Activated T-cell treated with anti-CD3 and anti-CD28 coated beads, Interleukin-2, amount 50 U/mL, for 4 hours (primary cell): Measurements from ENCODE around the gene PLXNA3. TPM values are rescaled to one million over a fixed set of nuclear protein-coding genes. Genes with fewer than 3 reads are reported as not detected.

ENCODE experiments used
- ATAC-seq, 2 donors: fragments of 200-7000 bp; cut with Tn5 transposase; one replicate each; pipeline ENCODE4 v1.10.0; 2021
- DNase-seq: peaks from one replicate; pipeline ENCODE4 v3.0.0-alpha.2; 2020
- H3K27me3 Mint-ChIP-seq: one replicate; pipeline ENCODE4 v1.8.0; 2021; ENCODE audit warnings: low read depth, mixed read lengths
- H3K36me3 Mint-ChIP-seq: one replicate; pipeline ENCODE4 v1.8.0; 2022; ENCODE audit warnings: mixed read lengths; ENCODE audit not compliant: insufficient read depth
- H3K4me1 Mint-ChIP-seq: one replicate; pipeline ENCODE4 v1.8.0; 2021; ENCODE audit warnings: low read depth, mixed read lengths
- H3K4me3 Mint-ChIP-seq: one replicate; pipeline ENCODE4 v1.8.0; 2021; ENCODE audit warnings: mild to moderate bottlenecking, moderate library complexity, mixed read lengths
- H3K9me3 Mint-ChIP-seq: one replicate; pipeline ENCODE4 v1.8.0; 2021; ENCODE audit warnings: mixed read lengths
- total RNA-seq, 3 donors: library from RNA; stranded (reverse); gene quantifications; one replicate each; pipeline ENCODE4 v1.2.1, GENCODE V29; 2021

PLXNA3 gene
- total RNA-seq = 10 to 100 TPM; 26.6 to 33.8 (median 27.6) TPM

DNA sequence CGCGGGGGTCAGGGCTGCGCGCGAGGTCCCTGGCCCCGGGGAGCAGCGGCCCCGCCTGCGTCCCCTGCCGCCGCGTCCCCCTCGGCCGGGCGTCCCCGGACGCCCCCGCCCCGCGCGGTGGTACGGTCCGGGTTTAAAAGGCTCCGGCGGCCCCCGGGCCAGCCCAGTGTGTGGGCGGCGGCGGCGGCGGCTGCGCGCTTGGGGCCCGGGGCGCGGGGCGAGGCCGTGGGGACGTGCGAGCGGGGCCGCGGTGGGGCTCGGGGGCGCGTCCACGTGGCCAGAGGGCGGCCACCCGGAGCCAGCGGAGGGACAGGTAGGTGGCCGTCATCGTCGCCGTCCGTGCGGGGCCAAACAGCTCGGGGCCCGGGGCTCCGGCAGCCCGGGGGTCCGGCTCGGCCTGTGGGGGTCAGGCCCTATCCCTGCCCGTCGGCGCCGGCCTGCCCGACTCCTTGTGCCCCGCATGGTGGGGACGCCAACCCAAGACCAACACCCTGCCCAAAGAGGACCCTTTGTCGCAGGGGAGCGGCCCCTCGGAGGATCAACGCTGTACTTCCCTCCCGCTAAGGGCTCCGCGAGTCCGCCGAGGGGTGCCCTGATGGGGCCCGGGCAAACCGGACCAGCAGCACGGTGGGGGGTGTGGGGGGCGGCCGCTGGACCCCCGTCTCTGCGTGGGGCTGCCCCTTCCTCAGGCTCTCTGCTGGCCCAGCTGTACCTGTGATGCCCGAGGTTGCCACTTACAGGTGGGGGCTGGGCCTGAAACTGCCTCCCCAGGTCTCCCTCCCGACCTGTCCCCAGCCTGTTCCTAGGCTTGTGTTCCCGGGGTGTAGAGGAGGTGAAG lies at the start of gene PLXNA3:
TSS of gene PLXNA3 (plus strand) at position 166 of the 838 bp plus-strand sequence. CDS start 1,903 bp downstream, outside the sequence.
- Mint-ChIP-seq H3K36me3 (no peaks in the 10 kb centered on the region), H3K9me3 (no peaks in the 10 kb centered on the region), H3K4me1 (peaks cover 10% of the 10 kb centered on the region), H3K27me3 (no peaks in the 10 kb centered on the region), H3K4me3 (peak within 1 kb of the TSS; percentile 92)
- DNase-seq = peak; percentile 61
- peak; percentile 83 to 84 for ATAC-seq

DNA sequence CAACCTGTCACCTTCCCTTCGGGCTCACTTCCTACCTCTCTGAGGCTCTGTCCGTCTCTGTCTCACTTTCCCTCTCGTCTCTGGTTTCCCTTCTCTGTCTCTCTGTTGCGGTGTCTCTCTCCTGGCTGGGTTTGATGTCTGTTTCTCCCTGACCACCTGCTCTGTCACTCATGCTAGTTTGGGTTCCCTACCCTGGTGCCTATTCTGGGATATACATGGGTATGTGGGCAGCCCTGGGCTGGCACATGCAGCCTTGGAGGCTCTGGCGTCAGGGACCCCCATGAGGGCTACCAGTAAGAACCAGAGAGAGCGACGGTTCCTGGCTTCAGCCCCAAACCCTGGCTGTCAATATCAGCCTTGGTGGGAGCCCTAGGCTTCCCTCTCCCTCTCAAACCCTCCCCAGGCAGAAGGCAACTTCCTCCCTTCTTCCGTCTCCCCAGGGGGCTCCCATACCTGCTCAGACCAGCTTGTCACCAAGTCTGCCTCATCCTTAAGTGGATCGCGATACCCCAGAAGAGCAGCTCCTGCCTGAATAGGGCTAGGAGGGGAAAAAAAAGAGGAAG lies 49.3 kb upstream of the PLXNA3 start:
- ATAC-seq (no peak), DNase-seq (no peak)
- H3K4me3 Mint-ChIP-seq = peak overlapping the region; percentile 63
- H3K27me3 Mint-ChIP-seq = no peaks in the 10 kb centered on the region
- no peaks in the 10 kb centered on the region for H3K9me3 Mint-ChIP-seq
- H3K36me3 Mint-ChIP-seq = no peaks in the 10 kb centered on the region
- H3K4me1 Mint-ChIP-seq = peaks cover 16% of the 10 kb centered on the region

DNA sequence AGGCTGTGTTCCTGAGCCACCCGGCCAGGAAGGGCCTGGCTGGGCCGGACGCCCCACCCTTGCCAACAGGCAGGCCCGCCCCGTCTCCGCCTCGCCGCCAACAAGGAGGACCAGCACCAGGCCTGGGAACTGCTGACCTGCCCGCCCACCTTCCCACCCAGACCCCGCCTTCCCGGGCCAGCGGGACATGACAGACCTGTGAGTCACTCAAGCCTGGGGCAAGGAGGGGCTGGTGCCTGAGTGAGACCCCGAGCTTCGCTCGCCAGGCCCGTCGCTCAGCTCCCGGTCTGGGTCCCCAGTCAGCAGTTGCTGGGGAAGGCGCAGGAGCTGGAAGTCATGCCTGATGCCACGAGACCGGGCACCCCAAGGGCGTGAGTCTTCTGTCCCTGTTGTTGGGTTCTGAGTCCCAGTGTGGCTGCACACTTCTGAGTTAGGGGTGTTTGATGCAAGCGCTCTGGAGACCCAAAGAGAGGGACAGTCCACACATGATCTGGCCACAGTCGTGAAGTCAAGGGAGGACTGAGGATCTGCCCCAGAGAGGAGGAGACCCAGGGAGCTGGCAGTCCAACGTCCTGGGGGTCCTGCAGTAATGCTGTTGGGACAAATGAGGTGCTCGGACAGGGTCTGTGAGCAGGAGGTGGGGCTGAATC lies 48.7 kb upstream of the PLXNA3 start, which contains the start of gene DNASE1L1:
TSS of gene DNASE1L1 (minus strand) at position 33 of the 650 bp plus-strand sequence. CDS start 3,686 bp downstream, outside the sequence.
- H3K36me3 Mint-ChIP-seq = no peaks in the 10 kb centered on the region
- DNase-seq = no peak
- H3K27me3 Mint-ChIP-seq = no peaks in the 10 kb centered on the region
- ATAC-seq = no peak
- peak within 1 kb of the TSS; percentile 63 for H3K4me3 Mint-ChIP-seq
- no peaks in the 10 kb centered on the region for H3K9me3 Mint-ChIP-seq
- H3K4me1 Mint-ChIP-seq = peaks cover 16% of the 10 kb centered on the region

DNA sequence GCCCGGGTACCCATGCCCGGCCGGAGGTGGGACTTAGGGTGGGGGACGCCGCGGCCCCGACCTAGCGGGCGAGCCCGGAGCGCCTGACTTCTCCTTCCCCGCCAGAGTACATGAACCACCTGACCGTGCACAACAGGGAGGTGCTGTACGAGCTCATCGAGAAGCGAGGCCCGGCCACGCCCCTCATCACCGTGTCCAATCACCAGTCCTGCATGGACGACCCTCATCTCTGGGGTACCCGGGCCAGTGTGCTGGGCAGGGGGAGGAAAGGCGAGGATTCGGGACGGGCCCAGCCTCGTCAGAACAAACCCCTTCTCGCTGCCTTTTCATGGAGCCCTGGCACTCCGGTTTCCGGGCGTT lies 46.1 kb upstream of the PLXNA3 start:
- ATAC-seq (peak; percentile 77 to 90), DNase-seq (peak; percentile 33)
- Mint-ChIP-seq H3K4me1 (peaks cover 16% of the 10 kb centered on the region), H3K9me3 (no peaks in the 10 kb centered on the region), H3K36me3 (no peaks in the 10 kb centered on the region), H3K4me3 (peak overlapping the region; percentile 79), H3K27me3 (no peaks in the 10 kb centered on the region)

DNA sequence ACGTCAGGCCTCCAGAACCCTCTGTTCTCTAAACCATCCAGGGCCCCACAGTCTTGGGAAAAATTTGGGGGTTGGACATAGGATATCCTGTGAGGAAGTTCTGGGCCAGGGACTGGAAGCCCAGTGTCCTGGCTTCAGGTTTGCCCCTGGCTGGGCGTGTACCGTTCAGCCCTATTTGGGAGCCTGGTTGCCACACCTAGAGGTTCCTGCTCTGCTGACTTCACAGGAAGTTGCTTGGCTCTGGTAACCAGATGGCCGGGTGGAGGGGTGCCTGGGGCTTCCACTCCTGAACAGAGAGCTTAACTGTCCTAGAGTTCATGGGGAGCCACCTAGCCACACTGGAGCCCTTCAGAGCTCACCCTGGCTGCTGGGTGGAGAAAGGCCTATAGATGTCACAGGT lies 45.6 kb upstream of the PLXNA3 start:
- ATAC-seq (peak; percentile 19 to 29), DNase-seq (no peak)
- Mint-ChIP-seq H3K9me3 (no peaks in the 10 kb centered on the region), H3K4me1 (peaks cover 16% of the 10 kb centered on the region), H3K36me3 (no peaks in the 10 kb centered on the region), H3K27me3 (no peaks in the 10 kb centered on the region), H3K4me3 (peak overlapping the region; percentile 79)

DNA sequence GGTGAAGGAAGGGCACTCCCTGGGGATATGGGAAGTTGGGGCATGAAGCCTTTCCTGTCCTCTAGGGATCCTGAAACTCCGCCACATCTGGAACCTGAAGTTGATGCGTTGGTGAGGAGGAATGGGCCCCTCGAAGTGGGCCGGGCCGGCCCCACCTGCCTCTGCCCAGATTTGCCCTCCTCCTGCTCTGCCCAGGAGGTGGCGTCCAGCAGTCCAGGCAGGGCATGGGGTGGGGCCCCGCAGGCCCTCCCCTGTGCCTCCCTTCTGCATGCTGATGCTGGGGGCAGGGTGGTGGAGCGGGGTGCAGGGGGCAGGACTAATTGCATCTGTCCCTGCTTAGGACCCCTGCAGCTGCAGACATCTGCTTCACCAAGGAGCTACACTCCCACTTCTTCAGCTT lies 44.9 kb upstream of the PLXNA3 start:
- H3K4me1 Mint-ChIP-seq = peaks cover 16% of the 10 kb centered on the region
- H3K9me3 Mint-ChIP-seq = no peaks in the 10 kb centered on the region
- H3K27me3 Mint-ChIP-seq = no peaks in the 10 kb centered on the region
- H3K36me3 Mint-ChIP-seq = no peaks in the 10 kb centered on the region
- ATAC-seq = no peak
- DNase-seq = no peak
- peak overlapping the region; percentile 79 for H3K4me3 Mint-ChIP-seq

DNA sequence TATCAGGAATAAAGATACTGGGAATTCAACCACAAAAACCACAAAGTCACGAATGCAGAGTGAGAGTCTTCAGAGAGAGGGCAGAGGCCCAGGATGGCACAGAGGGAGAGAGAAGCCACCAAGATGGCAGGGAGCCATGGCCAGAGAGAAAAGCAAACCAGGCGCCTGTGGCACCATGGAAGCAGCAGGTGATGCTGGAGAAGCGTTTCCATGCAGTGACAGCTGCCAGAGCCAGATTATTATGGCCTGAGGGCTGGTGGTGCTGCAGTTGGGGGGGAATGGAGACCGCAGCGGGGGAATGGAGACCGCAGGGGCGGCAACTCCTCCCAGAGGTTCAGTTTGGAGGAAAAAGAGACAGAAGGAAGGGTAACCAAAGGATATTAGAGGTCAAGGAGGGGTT lies 40.9 kb upstream of the PLXNA3 start:
- Mint-ChIP-seq H3K36me3 (no peaks in the 10 kb centered on the region), H3K4me3 (no peak overlapping the region), H3K27me3 (no peaks in the 10 kb centered on the region), H3K9me3 (no peaks in the 10 kb centered on the region), H3K4me1 (peaks cover 5% of the 10 kb centered on the region)
- DNase-seq (no peak), ATAC-seq (no peak)

DNA sequence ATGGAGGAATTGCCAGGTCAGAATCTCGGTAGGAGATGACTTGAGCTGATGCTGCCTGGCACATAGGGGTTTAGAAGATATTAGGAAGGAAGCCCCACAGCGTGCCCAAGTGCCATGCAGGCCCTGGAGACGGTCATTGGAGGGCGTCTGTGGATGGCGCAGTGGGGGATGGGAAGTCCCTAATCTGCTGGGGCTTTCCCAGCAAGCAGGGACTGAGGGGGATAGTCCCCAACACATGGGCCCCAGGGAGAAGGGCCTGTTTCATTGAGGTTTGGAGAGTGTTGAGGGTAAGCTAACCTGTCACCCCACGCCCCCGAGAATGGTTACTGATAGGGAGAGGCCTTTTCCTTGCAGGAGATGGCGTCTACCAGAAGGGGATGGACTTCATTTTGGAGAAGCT lies 38.9 kb upstream of the PLXNA3 start:
- Mint-ChIP-seq H3K36me3 (no peaks in the 10 kb centered on the region), H3K4me3 (no peak overlapping the region), H3K4me1 (peaks cover 2% of the 10 kb centered on the region), H3K9me3 (no peaks in the 10 kb centered on the region), H3K27me3 (no peaks in the 10 kb centered on the region)
- ATAC-seq (no peak), DNase-seq (no peak)

DNA sequence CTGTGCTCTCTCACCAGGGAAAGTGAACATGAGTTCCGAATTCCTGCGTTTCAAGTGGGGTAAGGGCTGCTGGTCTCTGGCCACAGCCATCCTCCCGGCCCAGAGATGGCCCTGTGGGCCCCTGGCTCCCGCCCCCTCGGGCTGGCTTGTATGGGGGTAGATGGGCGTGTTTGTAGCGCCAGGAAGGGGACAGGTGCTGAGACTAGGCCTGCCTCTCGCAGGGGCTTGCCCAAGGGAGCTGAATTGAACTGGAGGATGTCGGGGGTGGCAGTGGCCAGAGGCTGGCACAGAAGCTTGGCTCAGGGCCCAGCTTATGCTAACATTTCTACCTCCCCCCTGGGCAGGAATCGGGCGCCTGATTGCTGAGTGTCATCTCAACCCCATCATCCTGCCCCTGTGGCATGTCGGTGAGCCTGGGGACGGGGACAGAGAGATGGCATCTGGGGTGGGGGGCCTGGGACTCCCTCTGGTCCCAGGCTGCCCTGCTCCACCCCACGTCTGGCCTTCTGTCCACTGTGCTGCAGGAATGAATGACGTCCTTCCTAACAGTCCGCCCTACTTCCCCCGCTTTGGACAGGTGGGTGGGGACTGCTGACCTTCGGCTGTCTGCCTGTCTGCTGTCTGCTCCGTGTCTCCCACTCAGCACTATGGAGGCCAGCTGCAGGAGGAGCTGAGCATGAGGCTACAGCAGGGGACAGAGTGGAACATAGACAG lies 38.2 kb upstream of the PLXNA3 start:
- ATAC-seq = no peak
- H3K36me3 Mint-ChIP-seq = no peaks in the 10 kb centered on the region

DNA sequence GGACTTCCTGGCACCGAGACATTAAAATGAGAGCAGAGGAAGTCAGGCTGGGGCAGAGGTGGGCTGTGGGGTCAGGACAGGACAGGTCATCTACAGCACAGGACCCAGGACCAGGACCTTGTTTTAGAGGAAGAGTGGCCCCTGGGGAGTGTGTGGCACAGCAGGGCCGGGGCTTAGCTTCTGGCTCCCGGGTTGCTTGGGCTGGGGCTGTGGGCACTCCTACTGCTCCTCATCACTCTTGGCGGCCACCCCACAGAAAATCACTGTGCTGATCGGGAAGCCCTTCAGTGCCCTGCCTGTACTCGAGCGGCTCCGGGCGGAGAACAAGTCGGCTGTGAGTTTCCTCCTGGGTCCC lies 37.7 kb upstream of the PLXNA3 start:
- Mint-ChIP-seq H3K4me3 (no peak overlapping the region), H3K9me3 (no peaks in the 10 kb centered on the region), H3K27me3 (no peaks in the 10 kb centered on the region), H3K4me1 (peaks cover 2% of the 10 kb centered on the region), H3K36me3 (no peaks in the 10 kb centered on the region)
- ATAC-seq (no peak), DNase-seq (no peak)

More for the DNA sequence above, 38.2 kb upstream of the PLXNA3 start:
- H3K27me3 Mint-ChIP-seq = no peaks in the 10 kb centered on the region
- no peak for DNase-seq
- H3K9me3 Mint-ChIP-seq = no peaks in the 10 kb centered on the region
- peaks cover 2% of the 10 kb centered on the region for H3K4me1 Mint-ChIP-seq
- no peak overlapping the region for H3K4me3 Mint-ChIP-seq

DNA sequence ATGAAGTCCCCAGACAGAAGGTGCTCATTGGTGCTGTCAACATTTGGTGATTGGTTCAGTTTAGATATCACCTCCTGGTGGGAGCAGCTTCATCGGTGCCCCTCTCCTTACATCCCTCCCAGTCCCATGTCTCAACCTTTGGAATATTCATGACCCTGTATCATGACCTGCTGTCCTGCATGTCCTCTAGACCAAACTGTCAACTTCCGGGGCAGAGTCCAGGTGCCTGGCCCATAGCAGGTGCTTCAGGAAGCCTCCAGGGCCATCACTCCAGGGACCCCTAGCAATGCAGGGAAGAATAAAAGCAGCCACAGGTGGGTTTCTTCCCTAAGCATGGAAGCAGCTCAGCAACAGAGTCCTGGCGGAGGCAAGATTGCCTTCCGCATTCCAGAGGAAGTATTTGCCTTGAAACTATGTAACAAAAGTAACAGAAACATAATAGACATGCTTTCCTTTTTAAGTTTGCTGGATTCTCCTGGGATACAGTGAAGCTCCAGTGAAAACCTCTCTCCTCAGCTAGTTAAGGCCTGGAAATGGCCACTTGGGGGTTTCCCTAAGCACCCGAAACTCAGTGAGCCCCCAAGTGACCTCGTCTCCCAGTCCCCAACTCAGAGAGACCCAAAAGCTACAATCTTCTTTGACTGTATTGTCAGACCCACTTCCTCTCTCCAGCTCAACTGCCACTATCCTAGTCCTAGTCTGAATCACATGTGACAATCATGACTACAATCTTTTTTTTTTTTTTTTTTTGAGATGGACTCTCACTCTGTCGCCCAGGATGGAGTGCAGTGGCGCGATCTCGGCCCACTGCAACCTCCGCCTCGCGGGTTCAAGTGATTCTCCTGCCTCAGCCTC lies 30.9 kb upstream of the PLXNA3 start:
- Mint-ChIP-seq H3K4me1 (peaks cover 23% of the 10 kb centered on the region), H3K36me3 (peaks cover 3% of the 10 kb centered on the region), H3K27me3 (no peaks in the 10 kb centered on the region), H3K4me3 (peak overlapping the region; percentile 13), H3K9me3 (no peaks in the 10 kb centered on the region)
- no peak for DNase-seq
- no peak for ATAC-seq

DNA sequence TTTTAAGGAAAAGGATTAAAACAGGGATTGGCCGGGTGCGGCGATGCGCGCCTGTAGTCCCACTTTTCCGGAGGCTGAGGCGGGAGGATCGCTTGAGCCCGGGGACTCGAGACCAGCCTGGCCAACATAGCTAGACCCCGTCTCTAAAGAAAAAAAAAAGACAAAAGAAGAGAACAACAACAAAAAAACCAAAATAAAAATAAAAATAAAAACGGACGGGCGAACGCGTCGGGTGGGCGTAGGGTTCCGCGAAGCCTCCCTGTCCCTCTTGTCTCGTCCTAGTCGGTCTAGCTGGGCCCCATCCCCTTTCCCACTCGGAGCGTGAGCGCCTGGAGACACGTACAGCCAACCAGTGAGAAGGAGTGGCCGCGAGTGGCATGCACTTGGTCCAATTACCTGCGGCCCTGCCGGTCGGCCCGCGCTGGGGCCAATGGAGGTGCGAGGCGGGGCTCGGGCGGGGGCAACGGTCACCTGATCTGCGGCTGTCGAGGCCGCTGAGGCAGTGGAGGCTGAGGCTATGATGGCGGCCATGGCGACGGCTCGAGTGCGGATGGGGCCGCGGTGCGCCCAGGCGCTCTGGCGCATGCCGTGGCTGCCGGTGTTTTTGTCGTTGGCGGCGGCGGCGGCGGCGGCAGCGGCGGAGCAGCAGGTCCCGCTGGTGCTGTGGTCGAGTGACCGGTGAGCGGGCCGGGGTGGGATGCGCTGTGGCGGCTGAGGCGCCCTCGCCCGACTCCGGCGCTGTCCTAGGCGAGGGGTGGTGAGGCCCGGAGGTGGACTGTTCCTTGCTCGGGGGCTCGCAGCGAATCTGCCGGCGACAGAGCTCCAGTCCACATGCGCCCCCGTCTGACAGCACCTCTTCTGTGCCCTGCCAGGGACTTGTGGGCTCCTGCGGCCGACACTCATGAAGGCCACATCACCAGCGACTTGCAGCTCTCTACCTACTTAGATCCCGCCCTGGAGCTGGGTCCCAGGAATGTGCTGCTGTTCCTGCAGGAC lies 29.6 kb upstream of the PLXNA3 start, which contains the start of gene ATP6AP1:
TSS of gene ATP6AP1 (plus strand) at position 502 of the 996 bp plus-strand sequence. CDS start at position 518, 16 bp downstream.
- peaks cover 23% of the 10 kb centered on the region for H3K4me1 Mint-ChIP-seq
- no peaks in the 10 kb centered on the region for H3K27me3 Mint-ChIP-seq
- peak within 1 kb of the TSS; percentile 80 for H3K4me3 Mint-ChIP-seq
- H3K36me3 Mint-ChIP-seq = peaks cover 5% of the 10 kb centered on the region
- ATAC-seq = peak; percentile 99
- peak; percentile 78 for DNase-seq
- H3K9me3 Mint-ChIP-seq = no peaks in the 10 kb centered on the region
